HT-29 (cell line): ENCODE measurements around the gene PTPRN2. TPM values are rescaled to one million over a fixed set of nuclear protein-coding genes. Genes with fewer than 3 reads are reported as not detected.
A peak's percentile ranks its signal among the peaks of the same experiment; 100 is the strongest.
"Not testable (repeated sequence)": the region's sequence is repeated elsewhere in the genome, so short reads cannot be mapped to it uniquely, and the experiment has no call there.

Source experiments
- DNase-seq: peaks from one replicate; pipeline ENCODE4 v3.0.0-alpha.2; 2015; ENCODE audit warnings: low spot score
- total RNA-seq: library from RNA; depleted of rRNA; stranded (reverse); fragments of >200 nt; shearing (Covaris generic); gene quantifications from 2 replicates; pipeline ENCODE4 v1.2.3, GENCODE V29; 2014

Gene PTPRN2
- total RNA-seq, 1 experiment from 2014 or later = 1.7 TPM

GRCh38 chr7:157908006-157908782 is 679.4 kb downstream of the PTPRN2 start:
- no peak for DNase-seq

- no peak for DNase-seq
Observed at GRCh38 chr7:157907091-157907490, 680.5 kb downstream of the PTPRN2 start.

- DNase-seq = no peak
Observed at GRCh38 chr7:157906583-157906982, 681.0 kb downstream of the PTPRN2 start.

GRCh38 chr7:157905651-157906461 is 681.8 kb downstream of the PTPRN2 start:
- DNase-seq = peak; percentile 3

- DNase-seq = no peak
Observed at GRCh38 chr7:157904866-157905570, 682.6 kb downstream of the PTPRN2 start.

GRCh38 chr7:157904211-157904865 is 683.3 kb downstream of the PTPRN2 start:
- no peak for DNase-seq

- DNase-seq = no peak
Observed at GRCh38 chr7:157903710-157904109, 683.9 kb downstream of the PTPRN2 start.

- no peak for DNase-seq
Observed at GRCh38 chr7:157903296-157903695, 684.3 kb downstream of the PTPRN2 start.

- not testable (repeated sequence) for DNase-seq
Observed at GRCh38 chr7:157901816-157902610, 685.6 kb downstream of the PTPRN2 start.

GRCh38 chr7:157901166-157901565 is 686.5 kb downstream of the PTPRN2 start:
- DNase-seq = no peak

GRCh38 chr7:157900556-157900955 is 687.1 kb downstream of the PTPRN2 start:
- no peak for DNase-seq

- DNase-seq = no peak
Observed at GRCh38 chr7:157900011-157900410, 687.6 kb downstream of the PTPRN2 start.

- no peak for DNase-seq
Observed at GRCh38 chr7:157898802-157899505, 688.7 kb downstream of the PTPRN2 start.

GRCh38 chr7:157898261-157898660 is 689.4 kb downstream of the PTPRN2 start:
- no peak for DNase-seq

GRCh38 chr7:157897681-157898080 is 689.9 kb downstream of the PTPRN2 start:
- no peak for DNase-seq

- no peak for DNase-seq
Observed at GRCh38 chr7:157896774-157897555, 690.7 kb downstream of the PTPRN2 start.

GRCh38 chr7:157896376-157896675 is 691.3 kb downstream of the PTPRN2 start:
- not testable (repeated sequence) for DNase-seq

GRCh38 chr7:157895520-157896375 is 691.9 kb downstream of the PTPRN2 start:
- no peak for DNase-seq

- not testable (repeated sequence) for DNase-seq
Observed at GRCh38 chr7:157895098-157895497, 692.5 kb downstream of the PTPRN2 start.
